Left lung (tissue), 10 donors: ENCODE data around the gene DNAH8. TPM values are rescaled to one million over a fixed set of nuclear protein-coding genes. Genes with fewer than 3 reads are reported as not detected.
A peak's percentile ranks its signal among the peaks of the same experiment; 100 is the strongest.

ENCODE experiments used
- ATAC-seq: fragments of 200-7000 bp; cut with Tn5 transposase; one replicate; pipeline ENCODE4 v1.9.1; 2020; ENCODE audit warnings: moderate library complexity
- DNase-seq, 4 donors: peaks; one replicate each; pipeline ENCODE4 v3.0.0-alpha.2; 2013 to 2020
- H3K27ac ChIP-seq, 2 donors: fragments of 200-600 bp; sonication (generic) in 1 of 2; one replicate each; pipeline versions ENCODE4 v1.5.0 to v1.8.0; 2020 to 2021
- H3K27me3 ChIP-seq, 2 donors: fragments of 200-600 bp; sonication (generic) in 1 of 2; one replicate each; pipeline versions ENCODE4 v1.5.0 to v1.8.0; 2020 to 2021
- H3K36me3 ChIP-seq, 2 donors: fragments of 200-600 bp; sonication (generic) in 1 of 2; one replicate each; pipeline versions ENCODE4 v1.5.0 to v1.8.0; 2020 to 2021
- H3K4me1 ChIP-seq, 2 donors: fragments of 200-600 bp; one replicate each; pipeline ENCODE4 v1.8.0; 2021
- H3K4me3 ChIP-seq, 2 donors: fragments of 200-600 bp; sonication (generic) in 1 of 2; one replicate each; pipeline versions ENCODE4 v1.5.0 to v1.8.0; 2020 to 2021; ENCODE audit warnings: mild to moderate bottlenecking in 1 of 2
- H3K9me3 ChIP-seq, 2 donors: fragments of 200-600 bp; sonication (generic) in 1 of 2; one replicate each; pipeline versions ENCODE4 v1.5.0 to v1.8.0; 2020 to 2021
- CTCF ChIP-seq, 2 donors: fragments of 200-600 bp; sonication (generic) in 1 of 2; IDR thresholded peaks; one replicate each; pipeline versions ENCODE4 v1.5.0 to v1.8.0; 2021; ENCODE audit warnings: antibody characterized with exemption in 2 of 2
- intact Hi-C, 2 donors: fragments of 100-400 bp; cut with DNase I; formaldehyde crosslinking; loops; one replicate each; pipeline versions ENCODE4 v1.11.2 to v1.14.2; 2022
- polyA plus RNA-seq, 6 donors: library from polyadenylated mRNA; unstranded; fragments of 120-200 nt; gene quantifications; one replicate each; pipeline ENCODE4 v1.2.1, GENCODE V29; 2013; ENCODE audit not compliant: insufficient read length in 6 of 6
- total RNA-seq, 2 donors: library from RNA; stranded (reverse); fragmentation: NEBNext Ultra II Directional; extraction: Animal tissue kit (Norgen Biotek cat#: 25700); gene quantifications; one replicate each; pipeline ENCODE4 v1.2.1, GENCODE V29; 2021
- donor health status: DM: no; HTN: yes; CAD: no.
- donor health status: DM: no; HTN: no; CAD: no.

Gene DNAH8
- total and polyA plus RNA-seq, 8 donors, result 0.03 to 0.34 (median 0.08) TPM

- no peak for TF ChIP-seq CTCF (IDR thresholded peaks at IDR 0.05)
- no peak overlapping the region for H3K4me3 ChIP-seq
- H3K9me3 ChIP-seq, result no peaks in the 10 kb centered on the region
- intact Hi-C loops, result no loop called here
- H3K27me3 ChIP-seq, result no peaks in the 10 kb centered on the region
- ATAC-seq (peak; percentile 24), DNase-seq (peak in 2 of 4 donors; percentile 18 to 54)
- peaks cover 0 to 2% of the 10 kb centered on the region in 2 donors for H3K4me1 ChIP-seq
- no peak overlapping the region for H3K27ac ChIP-seq
- H3K36me3 ChIP-seq, result no peaks in the 10 kb centered on the region
Measured at GRCh38 chr6:38708496-38708895, 6.6 kb upstream of the DNAH8 start.

GRCh38 chr6:38713812-38714211, 1.3 kb upstream of the DNAH8 start:
- ATAC-seq (no peak), DNase-seq (no peak)
- H3K4me1 ChIP-seq, result peaks cover 0 to 13% of the 10 kb centered on the region in 2 donors
- intact Hi-C loops, result no loop called here
- no peaks in the 10 kb centered on the region for H3K36me3 ChIP-seq
- no peak overlapping the region for H3K27ac ChIP-seq
- no peak overlapping the region for H3K4me3 ChIP-seq
- no peak for TF ChIP-seq CTCF (IDR thresholded peaks at IDR 0.05)
- H3K27me3 ChIP-seq, result peaks cover 12 to 38% of the 10 kb centered on the region in 2 donors
- no peaks in the 10 kb centered on the region for H3K9me3 ChIP-seq

- Histone ChIP-seq H3K27me3 (peaks cover 12 to 38% of the 10 kb centered on the region in 2 donors), H3K4me3 (peak overlapping the region in 1 of 2 donors; percentile 18), H3K36me3 (no peaks in the 10 kb centered on the region), H3K27ac (no peak overlapping the region), H3K4me1 (peaks cover 0 to 13% of the 10 kb centered on the region in 2 donors), H3K9me3 (no peaks in the 10 kb centered on the region)
- intact Hi-C loops, result no loop called here
- ATAC-seq (no peak), DNase-seq (no peak)
- no peak for TF ChIP-seq CTCF (IDR thresholded peaks at IDR 0.05)
Measured at GRCh38 chr6:38714239-38715015, 684 bp upstream of the DNAH8 start.

GRCh38 chr6:38716825-38717224, 1.7 kb downstream of the DNAH8 start:
- intact Hi-C loops, result no loop called here
- no peak overlapping the region for H3K4me3 ChIP-seq
- ATAC-seq (no peak), DNase-seq (no peak)
- no peaks in the 10 kb centered on the region for H3K36me3 ChIP-seq
- no peaks in the 10 kb centered on the region for H3K9me3 ChIP-seq
- TF ChIP-seq CTCF (IDR thresholded peaks at IDR 0.05), result no peak
- H3K27ac ChIP-seq, result no peak overlapping the region
- H3K27me3 ChIP-seq, result peaks cover 12 to 38% of the 10 kb centered on the region in 2 donors
- peaks cover 0 to 13% of the 10 kb centered on the region in 2 donors for H3K4me1 ChIP-seq

- Histone ChIP-seq H3K9me3 (no peaks in the 10 kb centered on the region), H3K27ac (no peak overlapping the region), H3K4me1 (peaks cover 0 to 11% of the 10 kb centered on the region in 2 donors), H3K27me3 (peaks cover 10 to 33% of the 10 kb centered on the region in 2 donors), H3K36me3 (no peaks in the 10 kb centered on the region), H3K4me3 (no peak overlapping the region)
- intact Hi-C loops, result no loop called here
- no peak for DNase-seq
- TF ChIP-seq CTCF (IDR thresholded peaks at IDR 0.05), result no peak
- ATAC-seq, result no peak
Measured at GRCh38 chr6:38719358-38719757, 4.2 kb downstream of the DNAH8 start.
